Measurements from ENCODE around the gene KCNQ5.

The KCNQ5 gene

DNA sequence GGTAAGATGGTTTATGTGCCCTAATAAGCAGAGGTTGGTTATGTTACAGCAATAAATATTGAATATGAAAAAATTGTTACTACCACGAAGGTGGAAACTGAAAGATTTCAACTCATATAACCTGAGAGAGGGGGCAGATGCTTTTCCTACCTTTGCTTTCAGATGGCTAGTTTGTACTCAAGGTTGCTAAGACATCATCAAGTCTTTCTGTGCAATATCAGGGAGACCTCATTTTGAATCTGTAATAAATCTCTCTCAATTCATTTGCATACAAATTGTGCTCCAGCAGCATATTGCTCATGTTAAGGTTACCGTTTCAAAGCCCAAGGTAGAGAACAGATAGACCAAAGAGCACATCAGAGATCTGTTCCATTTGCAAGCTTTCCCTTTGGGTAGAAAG is 383.0 kb downstream of the KCNQ5 start:
- no peak overlapping the region for H3K4me3 ChIP-seq (ENCODE audit: low read length)
- TF ChIP-seq ZNF274 (IDR thresholded peaks at IDR 0.05; ENCODE audit: low read depth, low read length) = no peak

DNA sequence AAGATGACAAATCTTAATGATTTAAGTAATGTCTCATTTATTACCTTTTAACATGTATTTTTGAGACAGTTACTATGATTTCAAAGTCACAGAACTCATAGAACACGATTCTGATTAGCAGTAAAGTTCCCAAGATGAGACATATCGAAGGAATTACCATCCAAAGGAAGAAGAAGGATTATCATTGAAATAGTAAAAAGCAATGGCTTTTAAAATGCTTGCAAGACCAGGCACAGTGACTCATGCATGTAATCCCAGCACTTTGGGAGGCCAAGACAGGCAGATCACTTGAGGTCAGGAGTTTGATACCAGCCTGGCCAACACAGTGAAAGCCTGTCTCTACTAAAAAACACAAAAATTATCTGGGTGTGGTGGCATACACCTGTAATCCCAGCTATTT is 384.3 kb downstream of the KCNQ5 start:
- TF ChIP-seq ZNF274 (IDR thresholded peaks at IDR 0.05; ENCODE audit: low read depth, low read length) = no peak
- no peak overlapping the region for H3K4me3 ChIP-seq (ENCODE audit: low read length)

DNA sequence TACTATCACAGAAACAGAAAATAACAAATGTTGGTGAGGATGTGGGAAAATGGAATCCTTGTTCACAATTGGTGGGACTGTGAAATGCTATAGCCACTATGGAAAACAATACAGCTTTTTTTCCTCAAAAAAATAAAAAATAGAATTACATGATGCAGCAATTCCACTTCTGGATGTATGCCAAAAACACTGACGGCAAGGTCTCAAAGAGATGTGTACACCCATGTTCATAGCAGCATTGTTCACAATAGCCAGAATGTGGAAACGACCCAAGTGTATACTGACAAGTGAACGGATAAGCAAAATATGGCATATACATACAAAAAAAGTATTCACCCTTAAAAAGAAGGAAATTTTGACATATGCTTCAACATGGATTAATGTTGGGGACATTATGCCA is 390.1 kb downstream of the KCNQ5 start:
- no peak overlapping the region for H3K4me3 ChIP-seq (ENCODE audit: low read length)
- no peak for TF ChIP-seq ZNF274 (IDR thresholded peaks at IDR 0.05; ENCODE audit: low read depth, low read length)

DNA sequence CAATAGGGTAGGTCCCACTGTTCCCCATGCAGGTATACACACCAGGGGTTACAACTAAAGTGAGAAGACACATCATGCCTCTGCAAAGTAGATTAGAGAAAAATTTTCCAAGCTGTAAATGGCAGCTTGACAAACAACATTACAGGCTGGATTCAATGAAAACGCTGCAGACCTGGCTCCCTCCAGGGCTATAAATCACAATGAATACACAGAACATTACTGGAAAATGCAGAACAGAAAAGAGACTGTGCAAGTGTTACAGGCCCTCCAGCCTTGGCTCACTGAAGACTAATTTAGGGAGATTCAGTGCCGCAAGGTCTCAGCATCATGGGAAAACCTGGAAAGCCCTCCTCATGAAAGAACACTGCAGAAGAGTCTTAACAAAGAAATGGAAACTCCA is 395.6 kb downstream of the KCNQ5 start:
- TF ChIP-seq ZNF274 (IDR thresholded peaks at IDR 0.05; ENCODE audit: low read depth, low read length) = no peak
- no peak overlapping the region for H3K4me3 ChIP-seq (ENCODE audit: low read length)

DNA sequence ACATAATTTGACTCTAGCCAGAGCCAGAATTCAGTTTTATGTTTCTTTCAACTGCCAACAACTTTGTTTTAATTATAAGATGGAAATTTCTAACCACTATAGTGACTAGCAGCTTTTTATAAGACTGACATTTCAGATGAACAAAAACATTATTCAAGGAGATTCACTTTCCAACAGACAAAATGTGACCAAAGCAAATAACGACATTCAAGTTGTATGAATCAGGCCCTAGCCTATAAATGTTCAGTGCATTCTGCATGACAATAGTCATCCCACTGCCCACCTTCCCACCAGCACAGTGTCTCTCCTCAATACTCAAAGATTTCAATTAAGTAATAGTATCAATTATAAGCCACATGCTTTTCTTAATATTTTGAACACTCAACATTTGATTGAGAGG is 402.7 kb downstream of the KCNQ5 start:
- TF ChIP-seq ZNF274 (IDR thresholded peaks at IDR 0.05; ENCODE audit: low read depth, low read length) = no peak
- H3K4me3 ChIP-seq (ENCODE audit: low read length) = no peak overlapping the region

DNA sequence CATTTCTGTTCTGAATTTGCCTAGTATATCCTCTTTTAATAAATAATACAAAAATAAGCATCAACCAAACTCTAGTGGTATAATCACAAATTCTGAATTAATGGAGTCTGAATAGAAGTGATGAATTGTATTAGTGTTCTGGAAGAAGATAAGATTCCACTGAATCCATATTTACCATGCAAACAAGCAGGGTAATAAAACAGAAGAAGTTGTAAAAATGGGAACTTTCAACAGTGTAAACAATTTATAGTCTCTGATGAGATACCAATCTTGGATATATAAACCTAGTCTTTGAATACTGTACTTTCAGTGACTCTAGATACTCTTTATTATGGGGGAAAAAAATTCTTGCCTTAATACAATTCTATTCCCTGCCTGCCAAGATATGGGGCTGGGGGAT is 405.8 kb downstream of the KCNQ5 start:
- no peak overlapping the region for H3K4me3 ChIP-seq (ENCODE audit: low read length)
- no peak for TF ChIP-seq ZNF274 (IDR thresholded peaks at IDR 0.05; ENCODE audit: low read depth, low read length)

DNA sequence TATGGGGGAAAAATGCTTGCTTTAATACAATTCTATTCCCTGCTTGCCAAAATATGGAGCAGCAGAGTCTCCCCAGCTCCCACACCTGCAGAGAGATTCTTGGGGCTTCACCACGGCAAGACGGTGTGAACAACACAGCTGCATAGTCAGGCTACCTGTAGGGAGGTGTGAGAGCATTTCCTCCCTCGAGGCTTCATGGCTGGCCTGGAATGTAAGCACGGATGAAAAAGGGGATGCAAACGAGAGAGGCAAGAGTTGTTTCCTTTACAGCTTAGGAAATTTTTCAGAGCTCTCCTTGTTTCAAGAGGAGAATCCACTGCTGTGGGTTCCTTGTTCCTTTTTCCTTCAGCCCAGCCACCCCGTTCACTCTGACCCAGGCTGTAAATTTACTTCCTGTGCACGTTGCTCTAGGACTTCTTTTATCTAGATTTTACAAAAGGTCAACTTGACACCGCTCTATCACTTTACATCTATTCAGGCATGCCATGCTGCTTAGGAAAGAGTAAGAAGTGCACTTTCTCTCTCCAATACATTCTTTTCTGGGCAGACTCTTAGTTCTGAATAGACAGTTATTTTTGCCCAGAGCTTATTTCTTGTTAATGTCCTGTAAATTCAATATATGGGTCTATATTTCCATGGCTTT is 406.4 kb downstream of the KCNQ5 start:
- no peak overlapping the region for H3K4me3 ChIP-seq (ENCODE audit: low read length)
- no peak for TF ChIP-seq ZNF274 (IDR thresholded peaks at IDR 0.05; ENCODE audit: low read depth, low read length)

DNA sequence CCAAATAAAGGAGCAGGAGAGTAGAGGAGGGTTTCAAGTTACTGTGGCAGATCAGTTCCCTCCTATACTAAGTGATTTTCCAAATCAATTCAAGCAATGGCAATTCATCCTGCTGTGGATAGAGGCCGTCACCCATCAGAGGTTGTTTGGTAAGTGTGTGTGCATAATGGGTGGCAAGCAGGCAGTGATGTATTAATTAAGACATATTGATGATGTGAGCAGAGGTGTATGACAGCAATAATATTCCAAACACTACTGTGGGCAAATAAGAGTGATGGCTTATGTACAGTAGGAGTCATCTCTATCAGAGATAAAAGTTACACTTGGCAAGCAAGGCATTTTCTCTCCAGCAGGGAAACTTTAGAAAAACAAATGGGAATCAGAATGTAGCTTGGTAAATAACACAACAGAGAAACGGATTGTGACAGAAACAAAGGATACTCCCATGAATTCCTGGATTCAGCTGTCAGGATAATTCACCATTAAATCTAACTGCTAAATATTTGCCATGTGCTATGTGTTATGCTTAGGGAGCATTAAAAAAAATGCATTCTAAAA is 407.1 kb downstream of the KCNQ5 start:
- no peak for TF ChIP-seq ZNF274 (IDR thresholded peaks at IDR 0.05; ENCODE audit: low read depth, low read length)
- no peak overlapping the region for H3K4me3 ChIP-seq (ENCODE audit: low read length)

DNA sequence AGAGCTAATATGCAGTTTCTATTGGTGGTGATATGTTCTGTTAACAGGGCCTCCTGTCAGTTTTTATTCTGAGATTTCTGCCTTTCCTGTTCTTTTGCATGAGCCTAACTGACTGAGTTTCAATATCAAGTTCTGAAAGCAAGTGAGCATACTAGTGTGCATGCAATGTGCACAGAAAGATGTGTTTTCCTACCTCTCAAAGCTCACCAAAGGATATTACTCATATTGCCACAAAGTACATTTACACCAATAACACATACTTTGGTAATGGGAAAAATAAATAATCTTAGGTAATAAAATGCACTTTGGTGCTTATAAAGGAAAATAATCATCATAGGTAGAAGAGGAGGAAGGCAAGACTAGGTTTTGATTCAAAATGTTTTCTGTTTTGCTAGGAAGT is 408.4 kb downstream of the KCNQ5 start:
- TF ChIP-seq ZNF274 (IDR thresholded peaks at IDR 0.05; ENCODE audit: low read depth, low read length) = no peak
- H3K4me3 ChIP-seq (ENCODE audit: low read length) = no peak overlapping the region; the same call in 1 of the 2 replicates

DNA sequence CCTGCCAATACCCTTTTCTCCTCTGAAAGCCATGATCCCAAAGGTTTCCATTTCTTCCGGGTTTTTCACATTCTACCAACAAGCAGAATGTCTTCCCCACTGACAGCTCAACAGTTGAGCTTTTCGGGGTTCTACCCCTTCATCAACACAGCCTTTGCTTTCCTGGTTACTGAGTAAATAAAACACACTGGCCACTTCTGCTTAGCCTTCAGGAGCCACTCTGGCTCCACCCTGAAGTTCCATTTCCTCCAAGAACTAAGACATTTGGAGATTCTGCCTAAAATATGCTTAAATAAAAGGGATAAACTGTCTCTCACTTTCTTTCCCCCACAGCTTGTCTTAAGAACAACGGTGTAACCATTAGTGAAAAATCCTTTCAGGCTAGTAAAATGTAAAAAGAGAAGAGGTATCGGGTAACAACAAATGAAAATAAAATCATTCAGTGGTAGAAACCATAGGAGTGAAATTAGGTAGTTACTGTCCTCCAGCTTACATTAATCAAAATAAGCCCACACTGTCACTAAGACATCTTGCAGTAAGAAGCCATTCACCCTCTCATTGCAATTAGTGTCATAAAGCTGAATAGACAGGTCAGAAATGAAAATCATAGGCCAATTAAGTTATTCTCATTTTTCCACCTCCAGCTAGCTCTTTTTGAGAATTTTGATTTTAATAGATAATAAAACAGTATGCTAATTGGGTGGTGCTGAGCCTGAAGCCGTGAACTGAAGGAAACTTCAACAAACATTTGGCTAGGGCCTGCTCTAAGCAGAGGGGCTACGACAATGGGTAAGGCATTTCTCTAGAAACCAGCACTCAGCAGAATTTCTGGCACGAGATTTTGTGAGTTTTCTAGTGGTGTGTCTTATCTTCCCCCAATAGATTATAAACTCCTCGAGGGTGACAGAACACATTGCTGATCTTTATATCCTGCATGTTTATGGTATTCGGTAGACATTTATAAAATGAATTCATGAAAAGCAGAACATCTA is 409.2 kb downstream of the KCNQ5 start:
- TF ChIP-seq ZNF274 (IDR thresholded peaks at IDR 0.05; ENCODE audit: low read depth, low read length) = no peak
- H3K4me3 ChIP-seq (ENCODE audit: low read length) = no peak overlapping the region; the same call in 1 of the 2 replicates

DNA sequence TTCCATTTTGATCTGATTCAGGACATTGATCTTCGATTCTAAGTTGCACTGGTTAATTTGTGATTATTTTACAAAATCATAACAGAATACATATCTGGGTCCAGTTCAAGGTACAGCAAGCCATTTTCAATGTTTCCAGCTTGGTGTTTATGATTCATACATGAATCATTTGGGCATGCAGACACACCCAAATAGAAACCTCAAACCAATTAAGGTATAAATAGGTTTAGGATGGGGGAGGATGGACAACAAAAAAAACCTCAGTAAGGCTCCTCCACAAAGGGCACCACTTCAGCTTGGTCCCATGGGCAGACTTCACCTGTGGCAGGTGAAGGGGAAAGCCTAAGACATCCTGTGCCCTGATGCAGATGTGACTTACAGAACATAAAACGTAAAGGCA is 410.7 kb downstream of the KCNQ5 start:
- no peak for TF ChIP-seq ZNF274 (IDR thresholded peaks at IDR 0.05; ENCODE audit: low read depth, low read length)

DNA sequence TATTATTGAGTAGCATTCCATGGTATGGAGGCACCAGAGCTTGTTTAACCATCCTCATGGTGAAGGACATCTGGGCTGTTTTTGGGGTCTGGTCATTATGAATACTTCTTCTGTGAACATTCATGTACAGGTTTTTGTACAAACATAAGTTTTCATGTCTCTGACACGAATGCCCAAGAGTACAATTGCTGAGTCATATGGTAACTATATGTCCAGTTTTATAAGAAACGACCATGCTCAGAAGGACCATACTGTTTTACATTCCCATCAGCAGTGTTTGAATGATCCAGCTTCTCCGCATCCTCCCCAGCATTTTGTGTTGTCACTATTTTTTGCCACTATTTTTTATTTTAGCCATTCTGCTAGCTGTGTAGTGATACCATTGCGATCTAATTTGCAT is 414.8 kb downstream of the KCNQ5 start:
- H3K4me3 ChIP-seq (ENCODE audit: low read length) = no peak overlapping the region
- TF ChIP-seq ZNF274 (IDR thresholded peaks at IDR 0.05; ENCODE audit: low read depth, low read length) = no peak

More for the DNA sequence above, 410.7 kb downstream of the KCNQ5 start:
- no peak overlapping the region for H3K4me3 ChIP-seq (ENCODE audit: low read length)

DNA sequence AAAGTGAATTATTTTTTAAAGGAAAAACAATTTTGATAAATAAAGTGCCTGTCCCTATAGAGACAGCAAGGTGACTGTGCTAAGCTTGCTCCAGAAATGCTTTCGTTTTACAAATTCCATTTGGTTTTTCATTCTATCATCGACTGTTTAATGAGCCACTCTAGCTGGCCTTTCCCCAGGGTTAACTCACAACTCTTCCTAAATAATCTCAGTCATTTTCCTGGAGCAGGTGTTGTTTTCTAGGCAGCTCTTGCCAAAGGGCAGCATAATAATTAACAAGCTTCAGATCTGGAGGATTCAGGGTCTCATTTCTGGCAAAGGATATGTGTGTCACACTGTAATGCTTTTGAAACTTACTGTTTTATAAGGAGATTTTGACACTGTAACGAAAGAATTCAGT is 419.2 kb downstream of the KCNQ5 start:
- no peak overlapping the region for H3K4me3 ChIP-seq (ENCODE audit: low read length)
- TF ChIP-seq ZNF274 (IDR thresholded peaks at IDR 0.05; ENCODE audit: low read depth, low read length) = no peak

DNA sequence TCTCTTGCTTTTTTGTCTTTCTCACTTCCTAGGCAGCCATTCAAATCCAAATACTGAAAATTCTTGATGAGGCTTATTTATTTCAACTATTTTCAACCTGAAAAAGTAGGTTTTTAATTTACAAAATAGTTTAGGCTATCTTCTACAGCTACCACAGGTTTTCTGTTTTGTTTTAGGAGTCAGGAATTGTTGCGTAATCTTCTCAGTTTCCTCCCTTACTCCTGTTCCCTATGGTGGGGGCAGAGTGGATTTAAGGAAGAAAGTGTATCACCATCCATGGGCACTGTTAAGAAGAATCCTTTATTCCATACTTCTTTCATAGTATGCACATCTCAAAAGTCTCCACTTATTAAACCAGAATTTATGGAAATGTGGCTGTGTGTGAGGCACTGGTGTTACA is 421.0 kb downstream of the KCNQ5 start:
- no peak overlapping the region for H3K4me3 ChIP-seq (ENCODE audit: low read length)
- no peak for TF ChIP-seq ZNF274 (IDR thresholded peaks at IDR 0.05; ENCODE audit: low read depth, low read length)

DNA sequence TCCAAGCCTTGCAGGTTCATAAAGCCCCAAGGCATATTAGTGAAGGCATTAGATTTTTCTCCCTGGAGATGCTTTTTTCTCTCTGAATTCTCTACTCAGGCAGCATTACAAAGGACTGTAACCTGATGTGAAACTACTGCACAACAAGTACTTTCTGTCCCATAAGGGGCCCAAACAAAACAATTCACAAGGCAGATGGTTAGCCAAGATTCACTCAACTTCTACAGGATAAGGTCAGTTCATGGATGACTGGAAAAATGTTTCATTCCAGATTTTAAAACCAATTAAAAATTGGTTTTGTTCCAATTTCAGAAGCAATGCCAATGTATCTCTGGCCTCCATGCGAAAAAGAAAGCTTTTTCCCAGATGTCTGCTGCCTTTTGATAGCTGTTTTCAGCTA is 421.6 kb downstream of the KCNQ5 start:
- H3K4me3 ChIP-seq (ENCODE audit: low read length) = no peak overlapping the region
- no peak for TF ChIP-seq ZNF274 (IDR thresholded peaks at IDR 0.05; ENCODE audit: low read depth, low read length)
